Stimulated activated effector memory CD8-positive, alpha-beta T cell treated with anti-CD3 and anti-CD28 coated beads, Interleukin-12 subunit alpha, Interleukin-12 subunit beta, amount 100 ng/mL, for 72 hours (primary cell): ENCODE data around the gene GAL3ST1.
A peak's percentile ranks its signal among the peaks of the same experiment; 100 is the strongest.
"Not testable (repeated sequence)": the region's sequence is repeated elsewhere in the genome, so short reads cannot be mapped to it uniquely, and the experiment has no call there.

Experiments used
- ATAC-seq: fragments of 150-1000 bp; cut with Tn5 transposase; 2 replicates; pipeline ENCODE4 v1.10.0; 2021
- DNase-seq, 2 donors: peaks; one replicate each; pipeline ENCODE4 v3.0.0; 2021 to 2022; ENCODE audit warnings: low spot score in 2 of 2
- H3K27ac Mint-ChIP-seq: one replicate; pipeline ENCODE4 v1.8.0; 2022; ENCODE audit warnings: mild to moderate bottlenecking, mixed read lengths
- H3K36me3 Mint-ChIP-seq: one replicate; pipeline ENCODE4 v1.8.0; 2022; ENCODE audit warnings: mild to moderate bottlenecking, mixed read lengths
- H3K4me1 Mint-ChIP-seq: one replicate; pipeline ENCODE4 v1.8.0; 2022; ENCODE audit warnings: mixed read lengths
- H3K4me3 Mint-ChIP-seq: one replicate; pipeline ENCODE4 v1.8.0; 2022; ENCODE audit warnings: mild to moderate bottlenecking, mixed read lengths
- H3K9me3 Mint-ChIP-seq: one replicate; pipeline ENCODE4 v1.8.0; 2022; ENCODE audit warnings: mixed read lengths

The GAL3ST1 gene

GRCh38 chr22:30580896-30581295 is 6.4 kb upstream of the GAL3ST1 start:
- H3K9me3 Mint-ChIP-seq = no peaks in the 10 kb centered on the region
- H3K4me3 Mint-ChIP-seq = no peak overlapping the region
- ATAC-seq (no peak), DNase-seq (no peak)
- H3K36me3 Mint-ChIP-seq = peaks cover 98% of the 10 kb centered on the region
- no peak overlapping the region for H3K27ac Mint-ChIP-seq
- peaks cover 7% of the 10 kb centered on the region for H3K4me1 Mint-ChIP-seq

GRCh38 chr22:30578481-30578880 is 4.0 kb upstream of the GAL3ST1 start:
- DNase-seq (no peak), ATAC-seq (no peak)
- Mint-ChIP-seq H3K27ac (no peak overlapping the region), H3K36me3 (peaks cover 80% of the 10 kb centered on the region), H3K4me3 (no peak overlapping the region), H3K9me3 (no peaks in the 10 kb centered on the region), H3K4me1 (peaks cover 16% of the 10 kb centered on the region)

- no peak for ATAC-seq
- Mint-ChIP-seq H3K27ac (peak overlapping the region; percentile 26), H3K36me3 (peaks cover 56% of the 10 kb centered on the region), H3K4me3 (no peak overlapping the region), H3K4me1 (peaks cover 16% of the 10 kb centered on the region), H3K9me3 (no peaks in the 10 kb centered on the region)
- DNase-seq = no peak
Measured at GRCh38 chr22:30575859-30576258, 1.4 kb upstream of the GAL3ST1 start.

DNA sequence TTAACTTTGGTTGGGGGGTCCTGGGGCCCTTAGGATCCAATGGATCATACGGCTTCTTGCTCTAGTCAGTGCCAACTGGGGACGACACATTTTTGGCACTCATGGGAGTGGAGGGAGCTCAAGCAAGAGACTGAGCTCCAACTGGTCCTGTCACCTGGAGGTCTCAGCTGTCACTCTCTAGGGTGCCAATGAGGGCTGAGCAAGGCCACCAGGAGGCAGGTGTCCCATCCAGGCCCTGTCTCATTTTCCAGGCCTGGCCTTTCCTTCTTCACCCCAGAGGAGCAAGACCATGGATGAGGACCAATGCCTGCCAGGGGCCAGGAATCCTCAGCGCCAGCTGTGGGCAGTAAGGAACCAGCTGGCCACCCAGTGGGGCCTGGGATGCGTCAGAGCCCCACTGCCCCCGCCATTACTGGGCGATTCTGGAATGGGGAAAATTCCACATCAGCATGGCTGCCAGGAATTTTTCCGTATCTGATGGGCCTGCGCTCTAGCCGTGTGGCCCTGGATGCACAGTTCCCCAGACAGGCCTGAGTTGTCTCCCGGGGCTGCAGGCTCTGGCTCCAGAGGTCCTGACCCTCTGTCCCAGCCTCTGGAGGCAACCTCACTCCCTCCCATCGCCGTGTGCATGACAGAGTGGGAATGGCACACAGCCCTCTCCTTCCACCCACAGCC is 669 bp upstream of the GAL3ST1 start:
- H3K36me3 Mint-ChIP-seq = peaks cover 49% of the 10 kb centered on the region
- DNase-seq (no peak), ATAC-seq (no peak)
- H3K4me1 Mint-ChIP-seq = peaks cover 16% of the 10 kb centered on the region
- peak overlapping the region; percentile 26 for H3K27ac Mint-ChIP-seq
- H3K4me3 Mint-ChIP-seq = no peak overlapping the region
- H3K9me3 Mint-ChIP-seq = no peaks in the 10 kb centered on the region

DNA sequence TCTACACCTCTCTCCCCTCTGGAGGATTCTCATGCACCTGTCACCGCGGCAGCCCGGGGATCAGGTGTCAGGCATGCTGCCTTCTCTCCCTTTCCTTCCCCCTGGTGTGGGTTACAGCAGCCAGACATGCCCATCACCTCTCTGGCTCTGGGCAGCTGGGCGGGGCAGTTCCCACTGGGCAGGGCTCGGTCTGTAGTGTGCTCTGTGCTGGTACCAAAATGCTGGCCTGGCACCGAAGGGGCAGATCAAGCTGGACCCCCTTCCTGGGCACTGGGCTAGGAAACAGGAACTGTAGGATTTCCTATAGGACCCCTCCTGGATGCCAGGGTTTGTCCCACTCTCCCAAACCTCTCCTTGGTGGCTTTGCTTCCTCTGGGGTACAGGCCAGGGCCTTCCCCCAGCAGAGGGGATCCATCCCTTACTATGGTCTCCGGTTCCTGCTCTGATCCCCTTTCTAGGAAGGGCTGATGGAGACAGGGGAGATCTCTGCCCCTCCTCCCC is 821 bp downstream of the GAL3ST1 start:
- Mint-ChIP-seq H3K9me3 (no peaks in the 10 kb centered on the region), H3K36me3 (peaks cover 34% of the 10 kb centered on the region), H3K4me1 (peaks cover 9% of the 10 kb centered on the region), H3K4me3 (no peak overlapping the region), H3K27ac (no peak overlapping the region)
- ATAC-seq (no peak), DNase-seq (no peak)

- no peak for ATAC-seq
- H3K27ac Mint-ChIP-seq = no peak overlapping the region
- no peaks in the 10 kb centered on the region for H3K9me3 Mint-ChIP-seq
- H3K4me1 Mint-ChIP-seq = peaks cover 9% of the 10 kb centered on the region
- H3K36me3 Mint-ChIP-seq = peaks cover 28% of the 10 kb centered on the region
- DNase-seq = no peak
- no peak overlapping the region for H3K4me3 Mint-ChIP-seq
Measured at GRCh38 chr22:30572840-30573593, 1.4 kb downstream of the GAL3ST1 start.

DNA sequence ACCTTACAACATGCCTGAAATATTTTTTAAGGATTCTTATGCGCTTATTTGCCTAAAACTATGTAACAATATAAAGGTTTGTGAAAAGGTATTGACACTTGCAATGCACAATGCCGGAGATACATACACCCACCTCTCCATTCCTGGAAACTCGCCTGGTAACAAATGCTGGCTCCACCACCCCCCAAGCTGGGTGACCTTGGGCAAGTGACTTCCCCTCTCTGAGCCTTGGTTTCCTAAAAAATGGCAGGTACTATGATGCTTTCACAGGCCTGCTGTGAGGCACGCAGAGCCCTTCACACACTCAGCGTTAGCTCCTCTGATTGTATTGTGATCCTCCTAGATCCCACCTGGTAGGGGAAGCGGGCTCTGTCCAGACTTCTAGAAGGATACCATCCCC is 2.3 kb downstream of the GAL3ST1 start:
- H3K36me3 Mint-ChIP-seq = peaks cover 20% of the 10 kb centered on the region
- DNase-seq (no peak), ATAC-seq (no peak)
- no peak overlapping the region for H3K4me3 Mint-ChIP-seq
- no peak overlapping the region for H3K27ac Mint-ChIP-seq
- peaks cover 9% of the 10 kb centered on the region for H3K4me1 Mint-ChIP-seq
- no peaks in the 10 kb centered on the region for H3K9me3 Mint-ChIP-seq

GRCh38 chr22:30569674-30570202 is 4.7 kb downstream of the GAL3ST1 start:
- H3K4me3 Mint-ChIP-seq = no peak overlapping the region
- H3K36me3 Mint-ChIP-seq = no peaks in the 10 kb centered on the region
- H3K4me1 Mint-ChIP-seq = no peaks in the 10 kb centered on the region
- H3K27ac Mint-ChIP-seq = no peak overlapping the region
- ATAC-seq (no peak), DNase-seq (no peak)
- no peaks in the 10 kb centered on the region for H3K9me3 Mint-ChIP-seq

DNA sequence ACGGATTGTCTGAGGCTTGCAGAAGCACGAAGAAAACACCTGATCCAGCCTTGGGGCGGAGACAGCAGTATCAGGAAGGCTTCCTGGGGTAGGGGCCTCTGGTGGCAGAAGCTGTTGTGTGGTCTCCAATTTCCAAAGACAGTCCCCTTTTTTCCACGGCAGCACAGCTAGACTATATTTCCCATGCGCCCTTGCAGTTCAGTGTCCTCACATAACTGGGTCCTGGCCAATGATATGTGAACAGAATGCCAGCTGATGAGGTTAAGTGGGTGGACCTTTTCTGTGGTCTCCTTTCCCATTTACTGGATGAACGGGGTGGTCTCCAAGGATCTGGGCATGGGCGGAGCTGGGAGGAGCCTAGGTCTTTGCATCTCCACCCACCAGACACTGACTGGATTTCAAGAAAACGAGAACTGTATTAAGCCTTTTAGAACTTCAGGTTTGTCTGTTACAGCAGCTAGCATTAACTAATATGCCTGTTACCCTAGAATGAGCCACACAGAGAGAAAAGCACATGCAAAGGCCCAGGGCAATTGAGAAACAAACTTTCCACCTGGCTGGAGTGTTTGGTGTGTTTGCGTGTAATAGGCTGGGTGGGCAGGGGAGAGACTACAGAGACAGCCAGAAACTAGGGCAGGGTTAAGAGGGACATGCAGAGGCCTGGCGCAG is 6.2 kb downstream of the GAL3ST1 start:
- Mint-ChIP-seq H3K9me3 (no peaks in the 10 kb centered on the region), H3K27ac (no peak overlapping the region), H3K4me3 (no peak overlapping the region), H3K4me1 (no peaks in the 10 kb centered on the region), H3K36me3 (no peaks in the 10 kb centered on the region)
- ATAC-seq = no peak
- DNase-seq = no peak

- DNase-seq, H3K4me3 Mint-ChIP-seq, ATAC-seq, H3K27ac Mint-ChIP-seq, H3K4me1 Mint-ChIP-seq, H3K9me3 Mint-ChIP-seq, H3K36me3 Mint-ChIP-seq: not testable (repeated sequence)
Measured at GRCh38 chr22:30567277-30567676, 7.2 kb downstream of the GAL3ST1 start.

DNA sequence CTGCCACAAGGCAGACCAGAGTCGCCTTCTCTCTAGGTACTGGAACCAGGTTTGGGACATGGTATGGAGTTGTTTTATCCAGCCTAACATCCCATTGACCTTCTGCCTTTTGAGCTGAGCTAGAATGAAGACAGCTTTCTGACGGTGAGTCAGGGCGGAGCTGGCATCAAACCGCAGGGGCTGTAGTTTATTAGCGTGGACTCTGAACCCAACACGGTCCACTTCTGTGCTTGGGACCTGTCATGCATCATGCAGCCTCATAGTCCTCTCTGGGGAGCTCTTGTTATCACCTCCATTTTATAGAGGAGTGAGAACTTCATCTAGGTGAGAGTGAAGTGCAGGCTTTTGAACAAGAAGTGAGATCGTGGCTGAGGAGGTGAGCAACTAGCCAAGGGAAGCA is 8.3 kb downstream of the GAL3ST1 start:
- Mint-ChIP-seq H3K36me3 (no peaks in the 10 kb centered on the region), H3K9me3 (no peaks in the 10 kb centered on the region), H3K4me1 (no peaks in the 10 kb centered on the region), H3K4me3 (no peak overlapping the region), H3K27ac (no peak overlapping the region)
- ATAC-seq (no peak), DNase-seq (no peak)

- DNase-seq (no peak), ATAC-seq (no peak)
- no peak overlapping the region for H3K27ac Mint-ChIP-seq
- H3K9me3 Mint-ChIP-seq = no peaks in the 10 kb centered on the region
- no peaks in the 10 kb centered on the region for H3K36me3 Mint-ChIP-seq
- no peaks in the 10 kb centered on the region for H3K4me1 Mint-ChIP-seq
- no peak overlapping the region for H3K4me3 Mint-ChIP-seq
Measured at GRCh38 chr22:30565341-30565740, 9.1 kb downstream of the GAL3ST1 start.

DNA sequence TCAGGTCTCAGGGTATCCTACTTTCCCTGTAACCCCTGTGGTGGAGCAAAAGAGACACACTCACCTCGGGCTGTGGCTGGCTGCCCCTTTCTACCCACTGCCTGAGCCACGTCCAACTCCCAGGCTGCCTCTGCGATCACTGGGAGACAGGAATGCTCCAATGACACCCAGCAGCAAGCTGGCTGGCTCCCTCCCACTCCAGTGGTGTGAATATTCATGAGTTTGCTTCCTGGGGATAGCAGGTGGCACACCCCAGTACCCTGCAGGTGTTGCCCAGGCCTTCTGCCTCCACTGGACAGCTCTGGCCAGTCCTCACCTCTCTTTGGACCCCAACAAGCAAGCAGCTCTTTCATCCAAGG is 9.7 kb downstream of the GAL3ST1 start:
- no peaks in the 10 kb centered on the region for H3K36me3 Mint-ChIP-seq
- no peaks in the 10 kb centered on the region for H3K9me3 Mint-ChIP-seq
- H3K4me3 Mint-ChIP-seq = no peak overlapping the region
- no peaks in the 10 kb centered on the region for H3K4me1 Mint-ChIP-seq
- ATAC-seq (no peak), DNase-seq (no peak)
- no peak overlapping the region for H3K27ac Mint-ChIP-seq

GRCh38 chr22:30564045-30564760 is 10.3 kb downstream of the GAL3ST1 start:
- Mint-ChIP-seq H3K27ac (no peak overlapping the region), H3K36me3 (no peaks in the 10 kb centered on the region), H3K9me3 (no peaks in the 10 kb centered on the region), H3K4me1 (no peaks in the 10 kb centered on the region), H3K4me3 (no peak overlapping the region)
- DNase-seq (no peak), ATAC-seq (no peak)

DNA sequence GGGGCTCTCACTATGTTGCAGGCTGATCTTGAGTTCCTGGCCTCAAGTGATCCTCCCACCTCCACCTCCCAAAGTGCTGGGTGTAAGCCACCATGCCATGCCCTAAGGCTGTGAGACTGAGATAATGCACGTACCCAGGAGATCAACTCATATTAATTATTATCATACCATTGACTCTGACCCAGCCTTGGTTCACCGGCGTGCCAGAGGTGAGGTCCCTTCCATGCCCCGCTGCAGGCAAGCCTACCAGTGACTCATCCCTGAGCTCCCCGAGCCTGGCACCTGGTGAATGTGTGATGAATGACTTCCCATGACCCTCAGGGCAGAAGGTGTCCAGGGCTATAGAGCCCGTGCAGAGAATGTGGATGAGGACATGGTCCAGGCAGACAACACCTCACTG is 12.1 kb downstream of the GAL3ST1 start:
- Mint-ChIP-seq H3K27ac (no peak overlapping the region), H3K4me3 (no peak overlapping the region), H3K4me1 (no peaks in the 10 kb centered on the region), H3K36me3 (no peaks in the 10 kb centered on the region), H3K9me3 (no peaks in the 10 kb centered on the region)
- no peak for DNase-seq
- ATAC-seq = no peak
